Transverse colon (tissue), 4 donors: ENCODE data around the gene DGAT2.

Source experiments
- EP300 ChIP-seq: sonication (generic); formaldehyde crosslinking; IDR thresholded peaks from one replicate; pipeline ENCODE4 v1.6.1; 2017; ENCODE audit warnings: antibody characterized with exemption, low read depth
- POLR2A ChIP-seq: fragments of 450-650 bp; IDR thresholded peaks from one replicate; pipeline ENCODE4 v1.6.1; 2016; ENCODE audit warnings: antibody characterized with exemption, mild to moderate bottlenecking, moderate library complexity
- POLR2AphosphoS5 ChIP-seq, 3 donors: sonication (generic); formaldehyde crosslinking; IDR thresholded peaks; one replicate each; pipeline ENCODE4 v1.6.1; 2016; ENCODE audit warnings: antibody characterized with exemption in 3 of 3
- TF ChIP-seq, protein P1 (sequence below), 5 experiments: fragments of 200-600 bp in 3 of 5; fragments of 450-650 bp in 2 of 5; sonication (generic) in 3 of 5; IDR thresholded peaks; 1 replicate in 2 of 5; 2 replicates in 3 of 5; pipeline ENCODE4 v1.5.1; 2016 to 2017; ENCODE audit warnings: antibody characterized with exemption in 5 of 5, inconsistent platforms in 3 of 5, mild to moderate bottlenecking in 2 of 5, moderate library complexity in 1 of 5

DNA sequence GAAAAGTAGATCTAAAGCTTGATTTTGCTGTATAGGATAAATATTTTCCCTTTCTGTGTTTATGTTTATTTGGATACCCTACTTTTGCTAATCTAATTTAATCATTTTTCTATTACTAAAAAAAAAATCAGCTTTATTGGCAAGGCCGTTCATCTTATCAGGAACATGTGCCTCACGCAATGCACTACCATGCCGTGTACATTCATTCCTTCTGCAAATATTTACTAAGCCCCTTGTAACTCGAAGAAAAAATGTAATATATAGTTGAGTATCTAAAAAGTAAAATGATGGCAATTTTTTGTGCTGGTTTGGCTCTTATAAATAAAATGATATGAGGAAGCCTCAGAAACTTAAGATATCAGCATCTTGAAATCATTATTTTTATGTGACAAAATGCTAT lies 55.4 kb downstream of the DGAT2 start:
- TF ChIP-seq, protein P1, sequence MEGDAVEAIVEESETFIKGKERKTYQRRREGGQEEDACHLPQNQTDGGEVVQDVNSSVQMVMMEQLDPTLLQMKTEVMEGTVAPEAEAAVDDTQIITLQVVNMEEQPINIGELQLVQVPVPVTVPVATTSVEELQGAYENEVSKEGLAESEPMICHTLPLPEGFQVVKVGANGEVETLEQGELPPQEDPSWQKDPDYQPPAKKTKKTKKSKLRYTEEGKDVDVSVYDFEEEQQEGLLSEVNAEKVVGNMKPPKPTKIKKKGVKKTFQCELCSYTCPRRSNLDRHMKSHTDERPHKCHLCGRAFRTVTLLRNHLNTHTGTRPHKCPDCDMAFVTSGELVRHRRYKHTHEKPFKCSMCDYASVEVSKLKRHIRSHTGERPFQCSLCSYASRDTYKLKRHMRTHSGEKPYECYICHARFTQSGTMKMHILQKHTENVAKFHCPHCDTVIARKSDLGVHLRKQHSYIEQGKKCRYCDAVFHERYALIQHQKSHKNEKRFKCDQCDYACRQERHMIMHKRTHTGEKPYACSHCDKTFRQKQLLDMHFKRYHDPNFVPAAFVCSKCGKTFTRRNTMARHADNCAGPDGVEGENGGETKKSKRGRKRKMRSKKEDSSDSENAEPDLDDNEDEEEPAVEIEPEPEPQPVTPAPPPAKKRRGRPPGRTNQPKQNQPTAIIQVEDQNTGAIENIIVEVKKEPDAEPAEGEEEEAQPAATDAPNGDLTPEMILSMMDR (IDR thresholded peaks at IDR 0.05): no peak
- no peak for TF ChIP-seq POLR2A
- TF ChIP-seq EP300: no peak
- TF ChIP-seq POLR2AphosphoS5 (IDR thresholded peaks at IDR 0.05): no peak
